ENCODE data around the gene UXS1.

UXS1 gene

DNA sequence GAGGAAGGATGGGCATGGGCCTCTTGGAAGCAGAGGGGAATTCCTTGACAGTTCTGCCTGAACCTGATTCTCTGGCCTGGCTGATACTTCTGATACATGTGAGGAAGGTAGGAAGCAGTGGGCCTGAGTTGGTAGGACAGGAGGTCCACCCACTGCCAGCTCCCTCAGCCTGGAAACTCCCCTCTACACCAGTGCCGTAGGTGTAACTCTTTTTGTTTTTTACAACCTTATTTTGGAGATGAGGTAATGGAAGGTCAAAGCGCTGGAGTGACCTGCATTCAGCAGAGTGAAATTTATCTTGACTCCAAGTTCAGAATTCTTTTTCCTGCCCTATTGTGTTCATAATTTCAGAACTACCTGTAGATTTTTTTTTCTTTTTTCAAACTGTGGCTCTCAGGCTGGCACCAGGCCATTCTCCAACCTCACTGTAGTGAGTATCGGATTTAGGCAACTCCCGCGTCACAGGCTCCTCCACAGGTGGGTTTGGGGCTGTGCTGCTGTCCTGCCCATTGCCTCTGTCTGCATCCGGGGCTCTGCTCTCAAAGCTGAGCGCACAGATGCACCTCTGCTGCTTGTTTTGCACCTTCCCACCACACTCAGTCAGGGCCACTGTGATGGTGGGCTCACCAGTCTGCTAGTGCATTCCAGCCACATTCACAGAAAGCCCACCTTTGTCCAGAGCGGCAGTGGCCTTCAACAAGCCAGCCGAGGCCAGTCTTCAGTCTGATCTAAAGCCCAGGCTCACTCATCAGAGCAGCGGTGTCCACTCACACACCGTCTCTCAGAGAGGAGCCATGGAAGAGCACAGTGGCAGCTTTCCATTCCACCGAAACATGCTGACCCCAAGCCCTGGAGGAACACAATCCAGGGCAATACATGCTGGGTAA is 87.2 kb downstream of the UXS1 start:
- DNase-seq: no peak

DNA sequence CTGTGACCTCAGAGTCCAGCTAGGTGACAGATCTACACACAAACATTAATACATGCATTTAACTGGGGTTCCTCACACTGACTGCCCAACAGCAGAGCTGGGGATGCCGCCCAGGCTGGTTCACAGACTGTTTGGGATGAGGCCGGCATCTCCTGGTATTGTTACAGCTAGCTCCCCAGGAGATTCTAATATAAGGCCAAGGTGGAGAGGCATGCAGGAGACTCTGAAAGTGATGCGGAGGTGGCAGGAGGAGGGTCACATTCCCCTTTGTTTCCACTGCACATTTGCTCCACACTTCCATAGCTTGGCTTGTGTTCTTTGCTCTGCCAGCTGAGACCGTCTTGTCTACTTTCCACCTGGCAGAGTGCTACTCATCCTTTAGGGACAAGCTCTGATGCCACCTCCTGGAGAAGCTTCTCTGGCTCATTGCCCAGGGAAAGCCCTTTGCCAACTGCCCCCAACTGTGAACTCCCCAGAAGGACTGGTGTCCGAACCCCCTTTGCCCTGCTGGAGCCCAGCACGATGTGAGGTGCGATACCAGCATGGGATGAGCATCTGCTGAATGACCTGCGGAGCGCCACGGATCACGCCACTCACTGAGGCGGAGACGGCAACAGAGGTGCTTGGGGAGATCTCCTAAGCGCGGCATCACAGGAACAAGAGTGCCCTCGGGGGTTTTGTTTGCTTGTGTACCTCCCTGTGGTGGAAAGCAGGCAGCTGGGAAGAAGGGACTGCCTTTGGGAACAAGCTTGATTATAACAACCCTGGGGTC is 88.8 kb downstream of the UXS1 start:
- no peak for DNase-seq

DNA sequence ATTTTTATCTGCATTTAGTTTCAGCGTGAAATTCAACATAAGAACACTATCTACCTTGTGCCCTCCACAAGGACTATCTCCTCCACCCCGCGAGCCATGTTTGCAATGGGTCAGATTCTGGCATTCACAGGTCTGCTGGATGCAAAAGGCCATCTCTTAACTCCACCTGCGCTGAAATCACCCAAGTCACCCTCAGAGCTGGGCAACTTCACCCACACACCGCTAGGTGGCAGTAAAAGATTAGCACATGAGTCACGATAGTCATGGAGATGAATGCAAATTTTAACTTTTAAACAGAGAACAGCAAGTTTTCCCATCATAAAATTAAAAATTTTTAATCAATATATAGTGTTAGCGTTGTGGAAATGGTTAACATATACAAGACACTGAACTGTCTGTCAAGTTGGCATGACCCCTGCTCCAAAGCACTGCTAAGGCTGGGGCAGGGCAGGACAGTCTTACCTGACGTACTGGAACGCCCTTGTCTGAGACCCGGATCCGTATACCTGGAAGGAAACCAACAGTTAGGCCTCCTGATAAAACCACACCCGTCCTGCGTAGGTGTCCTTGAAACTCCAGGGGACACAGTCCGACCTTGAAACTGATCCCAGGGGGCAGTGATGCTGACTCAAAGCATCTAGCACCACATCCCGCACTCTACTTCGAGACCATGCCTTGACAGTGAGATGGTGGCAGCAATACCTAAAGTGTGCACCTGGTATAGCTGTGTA is 89.6 kb downstream of the UXS1 start:
- peak; percentile 26 for DNase-seq

DNA sequence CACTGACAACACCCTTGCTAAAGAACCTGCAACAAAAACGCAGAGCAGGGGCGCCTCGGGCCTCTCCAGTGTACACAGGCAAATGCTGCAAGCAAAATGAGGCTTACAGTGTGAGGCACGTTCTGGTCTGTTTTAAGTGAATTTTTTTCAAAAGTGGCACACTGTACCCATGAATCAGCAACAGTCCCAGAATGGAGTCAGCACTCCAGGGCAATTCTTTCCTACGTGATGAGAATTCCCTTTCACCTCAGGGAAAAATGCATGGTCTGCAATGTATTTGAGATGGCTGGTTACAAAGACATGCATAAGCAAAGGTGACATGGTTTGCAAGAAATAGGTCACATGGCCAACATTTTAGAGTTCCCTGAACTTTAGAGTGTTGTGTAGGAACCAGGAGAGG is 94.4 kb downstream of the UXS1 start:
- no peak for DNase-seq

DNA sequence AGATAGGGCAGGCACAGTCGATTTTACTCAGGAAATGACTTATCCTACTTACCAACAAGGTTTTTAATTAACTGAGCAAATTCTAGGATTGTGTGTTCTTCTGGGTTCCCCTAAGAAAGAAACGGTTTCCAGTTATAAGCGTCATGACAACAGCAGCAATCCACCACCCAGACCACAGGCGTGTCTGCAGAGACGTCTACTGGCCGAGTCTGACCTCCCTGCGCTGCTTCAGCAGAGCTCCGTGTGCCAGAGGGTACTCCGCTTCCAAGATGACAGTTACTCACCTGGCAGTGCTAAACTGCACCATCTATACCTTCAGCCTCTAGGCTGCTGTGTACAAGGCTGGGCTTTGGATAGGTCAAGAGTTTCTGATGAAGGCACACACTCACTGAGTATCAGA is 95.4 kb downstream of the UXS1 start:
- no peak for DNase-seq

DNA sequence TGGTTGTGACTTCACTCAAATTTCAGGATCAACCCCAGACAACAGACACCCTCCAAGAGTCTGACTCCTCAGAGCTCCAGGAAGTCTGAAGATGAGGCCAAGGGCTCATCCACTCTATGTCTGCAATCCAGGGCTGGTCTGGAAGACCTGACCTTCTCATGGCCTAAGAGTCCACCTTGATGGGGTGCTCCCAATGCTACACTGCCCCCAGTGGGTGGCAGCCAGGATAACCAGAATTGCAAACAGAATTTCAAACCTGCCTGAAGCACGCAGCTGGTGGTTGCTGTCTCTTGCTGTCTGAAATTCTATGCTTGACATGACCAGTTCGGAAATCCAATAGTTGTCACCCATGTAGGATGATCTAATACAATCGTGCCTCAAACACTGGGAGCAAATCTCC is 96.0 kb downstream of the UXS1 start:
- DNase-seq: no peak

DNA sequence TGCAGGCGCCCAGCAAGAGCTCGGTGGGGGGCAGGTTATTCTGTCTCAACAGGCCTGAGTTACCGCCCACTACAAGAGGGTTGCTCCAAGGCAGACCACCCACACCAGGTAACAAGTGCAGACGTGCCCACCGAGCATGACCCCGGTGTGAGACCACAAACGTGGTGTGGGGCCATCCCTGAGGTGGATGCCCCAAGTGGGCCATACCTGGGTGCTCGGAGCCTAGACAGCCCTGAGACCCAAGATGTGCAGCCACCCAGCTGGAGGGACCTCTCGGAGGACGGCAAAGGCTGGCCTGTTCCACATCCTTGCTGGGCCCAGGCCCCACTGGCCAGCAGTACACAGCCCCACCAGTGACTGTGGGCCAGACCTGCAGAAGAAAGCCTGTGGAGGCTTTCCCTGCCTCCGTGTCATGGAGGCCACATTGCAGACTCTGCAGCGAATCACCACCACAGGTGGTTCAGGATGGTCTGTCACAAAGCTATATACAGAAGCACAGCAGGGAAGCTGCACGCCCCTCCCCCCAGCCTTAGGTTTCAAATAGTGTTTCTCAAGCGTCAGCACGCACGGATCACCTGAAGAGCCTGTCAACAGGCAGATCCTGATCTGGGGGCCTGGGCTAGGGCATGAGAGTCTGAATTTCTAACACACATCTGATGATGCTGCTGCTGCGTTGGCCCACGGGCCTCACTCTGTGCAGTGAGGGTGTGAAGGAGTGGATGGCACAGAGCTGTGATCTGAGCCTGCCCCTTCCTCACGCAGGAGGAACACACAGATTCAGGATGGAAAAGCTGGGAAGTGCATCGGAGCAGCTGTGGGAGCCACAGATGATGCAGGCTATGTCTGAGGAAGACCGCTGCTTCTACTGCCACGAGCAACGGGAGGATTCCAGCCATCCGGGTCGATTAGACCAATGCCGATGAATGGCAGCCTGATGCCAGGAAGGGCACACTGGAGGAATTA is 96.8 kb downstream of the UXS1 start:
- DNase-seq: no peak

DNA sequence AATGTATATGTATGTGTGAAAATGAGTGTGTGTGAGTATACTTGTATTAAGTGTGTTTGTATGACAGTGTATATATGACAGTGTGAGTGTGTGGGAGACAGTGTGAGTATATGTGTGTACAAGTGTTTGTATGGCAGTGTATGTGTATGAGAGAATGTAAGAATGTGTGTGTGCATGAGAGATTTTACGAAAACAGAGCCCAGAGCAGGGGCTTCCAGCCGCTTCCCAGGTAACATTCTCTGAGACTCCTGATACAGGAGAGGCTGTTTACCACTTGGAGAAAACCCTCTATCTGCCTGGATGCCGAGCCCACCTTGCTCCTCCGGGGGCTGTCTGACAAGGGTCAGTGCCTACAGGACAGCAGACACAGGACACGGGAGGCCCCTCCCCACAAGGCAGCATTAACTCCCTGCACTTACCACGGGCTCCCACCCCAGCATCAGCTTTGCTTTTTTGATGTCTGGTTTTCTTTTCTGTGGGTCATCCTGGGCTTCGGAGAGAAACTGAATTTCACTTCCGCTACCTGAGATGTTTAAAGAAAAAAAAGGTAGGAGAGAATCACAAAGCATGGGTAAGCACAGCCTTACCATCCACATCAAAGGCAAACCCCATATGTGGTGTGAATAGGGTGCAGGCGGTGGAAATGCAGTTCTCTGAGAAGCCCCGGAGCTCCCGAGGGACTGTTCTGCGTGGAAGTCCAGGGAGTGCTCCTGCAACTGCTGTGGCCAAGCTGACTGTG is 97.6 kb downstream of the UXS1 start:
- no peak for DNase-seq

DNA sequence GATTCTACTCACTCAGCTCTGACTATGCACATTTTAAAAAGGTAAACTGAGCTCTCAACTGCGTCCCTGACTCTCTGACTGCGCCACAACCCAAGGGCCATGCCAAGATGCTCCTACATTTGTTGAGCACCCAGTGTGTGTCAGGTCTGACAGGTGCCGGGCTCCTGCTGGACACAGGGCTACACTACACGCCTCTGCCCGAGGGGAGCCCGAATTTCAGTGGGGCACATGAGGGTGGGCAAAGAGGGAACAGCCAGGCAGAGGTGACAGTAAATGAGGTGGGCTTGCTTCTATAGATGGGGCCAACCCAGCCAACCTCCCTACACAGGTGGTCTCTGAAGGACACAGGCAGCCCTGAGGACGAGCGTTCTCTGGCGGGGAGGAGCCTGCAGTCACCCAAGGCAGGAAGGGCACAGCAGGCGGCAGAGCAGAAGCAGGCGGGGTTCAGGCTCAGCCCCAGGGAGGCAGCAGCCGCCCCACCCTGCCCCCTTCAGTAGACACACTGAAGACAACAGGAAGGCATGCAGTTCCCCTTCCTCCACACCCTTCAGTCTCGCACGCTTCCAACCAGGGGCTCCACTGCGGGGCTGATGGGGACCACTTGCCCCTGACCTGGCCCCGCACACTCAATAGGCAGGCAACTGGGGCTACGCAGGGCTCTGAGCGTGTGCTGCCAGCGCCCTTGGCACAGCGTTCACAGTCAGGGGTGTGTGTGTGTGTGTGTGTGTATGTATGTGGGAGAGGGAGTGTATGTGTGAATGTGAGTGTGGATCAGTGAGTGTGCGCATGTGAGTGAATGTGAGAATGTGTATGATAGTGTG is 98.4 kb downstream of the UXS1 start:
- no peak for DNase-seq

DNA sequence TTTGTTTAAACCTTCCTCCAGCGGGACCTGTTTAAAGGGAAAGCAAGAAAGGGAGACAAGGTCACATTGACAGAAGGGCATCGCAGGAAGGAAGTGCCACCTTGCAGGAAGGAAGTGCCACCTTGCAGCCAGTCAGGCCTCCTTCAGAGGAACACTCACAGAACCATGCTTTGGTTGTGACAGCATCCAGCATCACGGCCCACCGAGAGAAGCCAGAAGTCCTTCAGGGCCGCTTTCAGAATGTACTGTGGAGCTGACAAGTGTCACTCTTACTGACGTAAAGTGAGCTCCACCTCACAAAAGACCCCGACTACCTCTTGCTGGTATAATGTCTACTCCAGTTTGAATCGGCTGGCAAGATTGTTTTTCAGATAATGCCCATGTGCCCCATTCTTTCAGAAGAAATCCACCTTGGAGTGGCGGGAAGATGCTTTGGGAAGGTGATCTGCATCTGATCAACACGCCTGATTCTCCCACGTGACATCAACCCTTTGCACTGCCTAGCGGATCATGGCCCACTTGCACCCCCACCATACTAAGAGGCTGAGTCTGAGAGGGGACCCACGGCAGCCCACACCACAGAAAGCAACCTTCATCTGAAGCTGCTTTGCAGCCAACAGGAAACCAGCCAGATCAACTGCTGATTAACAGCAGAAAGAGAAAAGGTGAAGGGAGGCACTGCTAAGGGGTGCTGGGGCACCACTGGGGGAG is 99.8 kb downstream of the UXS1 start:
- DNase-seq: no peak

DNA sequence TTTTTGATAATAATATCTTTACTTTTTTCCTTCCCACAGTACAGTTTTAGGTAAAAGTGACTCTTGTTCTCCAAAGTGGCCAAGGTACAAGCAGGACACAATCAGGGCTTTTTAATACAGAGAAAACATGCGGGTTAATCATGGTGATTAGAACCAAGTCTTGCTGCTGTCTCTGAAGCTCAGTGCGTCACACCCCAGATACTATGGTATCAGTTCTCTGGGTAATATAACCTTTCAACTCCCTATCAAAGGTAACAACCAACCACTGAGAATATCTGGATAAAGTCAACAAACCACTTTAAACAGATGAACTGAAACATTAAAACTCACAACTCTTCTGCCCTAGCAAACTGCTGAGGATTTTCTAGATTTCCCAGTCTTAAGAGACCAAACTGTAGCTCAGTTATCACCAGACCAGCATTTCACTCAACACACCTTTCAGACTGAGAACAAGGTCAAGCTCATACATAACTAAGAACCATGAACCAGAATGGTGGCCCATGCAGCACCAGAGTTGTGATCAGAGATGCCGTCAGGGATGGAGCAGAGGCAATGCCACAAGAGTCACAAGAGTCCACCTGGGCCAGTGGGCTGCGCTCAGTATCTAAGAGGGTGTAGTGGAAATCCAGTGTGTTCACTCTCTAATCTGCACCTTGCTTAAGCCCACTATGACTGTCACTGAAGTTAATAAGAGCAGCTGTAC is 103.0 kb downstream of the UXS1 start:
- no peak for DNase-seq

DNA sequence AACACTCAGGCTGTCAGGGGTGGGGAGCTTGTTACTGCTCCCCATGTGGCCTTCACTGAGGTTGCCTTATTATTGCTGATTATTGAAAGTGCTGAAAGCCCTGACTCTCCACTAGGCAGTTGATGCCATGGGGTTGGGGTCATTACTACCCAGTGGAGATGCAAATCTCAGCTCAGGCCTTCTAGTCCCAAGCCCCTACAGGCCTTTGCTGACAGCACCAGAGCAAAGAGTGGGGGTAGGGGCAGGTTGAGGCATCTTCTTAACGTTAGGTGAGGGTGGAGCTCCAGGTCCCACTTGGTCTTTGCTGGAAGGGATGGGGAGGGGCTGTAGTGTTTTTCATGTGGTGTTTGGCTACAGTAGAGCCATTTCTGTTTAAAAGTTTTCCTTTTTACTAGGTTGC is 104.5 kb downstream of the UXS1 start:
- DNase-seq: no peak

DNA sequence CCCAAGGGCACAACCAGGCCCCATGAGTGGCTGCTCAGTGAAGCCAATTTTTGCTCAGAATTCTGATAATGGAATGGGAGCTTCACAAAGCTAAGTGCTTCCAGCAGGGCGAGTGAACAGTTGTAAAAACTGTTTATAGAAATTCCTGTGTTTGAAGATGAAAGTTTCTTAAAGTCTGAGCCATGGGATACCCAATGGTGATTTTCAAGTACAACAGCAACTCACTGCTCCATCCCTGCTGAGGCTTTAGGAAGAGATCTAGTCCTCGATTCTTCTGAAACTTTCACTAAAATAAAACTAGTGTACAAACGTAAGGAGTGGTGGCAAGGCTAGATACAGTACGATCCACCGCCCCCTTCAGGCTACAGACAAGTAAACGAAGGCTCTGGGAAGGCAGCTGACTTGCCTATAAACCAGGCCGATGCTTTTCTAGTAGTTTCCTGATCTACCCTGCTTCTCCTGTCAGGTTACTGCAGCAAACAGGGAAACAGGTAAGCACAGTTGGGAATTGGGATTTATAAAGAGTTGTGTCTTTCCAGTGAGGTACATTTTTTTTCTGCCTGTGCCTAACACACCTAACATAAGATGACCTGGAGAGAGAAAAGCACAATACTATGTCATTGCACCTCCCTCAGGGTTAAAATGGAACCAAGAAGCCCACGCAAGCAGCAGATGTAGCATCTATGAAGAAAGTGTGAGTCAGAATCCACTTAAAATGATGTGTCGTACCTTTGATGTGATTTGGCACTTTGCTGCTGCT is 108.7 kb downstream of the UXS1 start:
- DNase-seq: no peak

DNA sequence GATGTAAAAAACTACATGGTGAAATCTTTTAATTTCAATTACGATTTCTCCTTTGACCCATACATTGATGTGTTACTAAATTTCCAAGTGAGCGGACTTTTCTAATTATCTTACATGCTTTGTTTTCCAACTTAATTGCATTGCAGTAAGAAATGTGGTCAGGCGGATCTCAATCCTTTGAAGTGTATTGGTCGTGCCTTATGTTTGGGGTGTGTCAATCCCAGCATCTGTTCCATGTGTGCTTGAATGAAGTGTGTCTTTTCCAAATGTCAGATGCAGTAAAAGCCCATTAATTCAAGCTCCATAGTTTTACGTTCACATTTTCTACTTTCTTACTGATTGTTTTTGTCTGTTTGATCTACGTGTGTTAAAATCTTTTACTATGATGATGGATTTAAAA is 113.1 kb downstream of the UXS1 start:
- DNase-seq: no peak

DNA sequence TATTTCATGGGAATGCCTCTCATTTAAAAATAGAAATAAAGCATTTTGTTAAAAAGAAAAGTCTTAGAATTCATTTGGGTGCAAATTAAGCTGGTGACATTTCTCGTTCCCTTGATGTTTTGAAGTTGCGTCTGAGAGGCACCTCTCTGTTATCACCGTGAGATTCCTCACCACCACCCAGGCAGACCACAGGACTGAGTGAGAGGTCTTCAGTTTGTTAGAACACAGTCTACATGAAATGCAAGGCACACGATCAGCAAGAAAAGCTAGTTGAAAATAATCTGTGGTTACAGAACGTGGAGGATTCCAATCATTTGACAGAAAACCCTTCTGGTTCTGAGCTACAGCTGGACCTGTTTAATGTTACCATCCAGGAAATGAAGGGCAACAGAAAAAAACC is 116.0 kb downstream of the UXS1 start:
- DNase-seq: no peak

DNA sequence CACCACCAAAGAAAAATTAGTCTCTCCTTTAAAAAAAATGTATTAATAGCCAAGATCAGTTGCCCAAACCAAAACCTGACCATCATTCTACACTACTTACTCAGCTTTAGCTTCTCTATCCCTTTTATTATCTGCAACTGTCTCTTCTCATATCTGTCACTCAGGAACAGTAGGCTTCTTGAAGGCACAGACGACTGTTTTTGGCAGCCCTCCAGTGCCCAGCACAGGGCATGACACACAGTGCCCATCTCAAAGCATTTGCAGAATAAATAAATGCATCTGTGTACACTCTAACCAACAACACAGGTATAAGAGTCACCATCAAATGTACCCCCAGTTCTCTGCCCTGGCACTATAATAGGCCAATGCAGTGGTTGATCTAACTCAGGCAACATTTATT is 117.2 kb downstream of the UXS1 start:
- DNase-seq: no peak

DNA sequence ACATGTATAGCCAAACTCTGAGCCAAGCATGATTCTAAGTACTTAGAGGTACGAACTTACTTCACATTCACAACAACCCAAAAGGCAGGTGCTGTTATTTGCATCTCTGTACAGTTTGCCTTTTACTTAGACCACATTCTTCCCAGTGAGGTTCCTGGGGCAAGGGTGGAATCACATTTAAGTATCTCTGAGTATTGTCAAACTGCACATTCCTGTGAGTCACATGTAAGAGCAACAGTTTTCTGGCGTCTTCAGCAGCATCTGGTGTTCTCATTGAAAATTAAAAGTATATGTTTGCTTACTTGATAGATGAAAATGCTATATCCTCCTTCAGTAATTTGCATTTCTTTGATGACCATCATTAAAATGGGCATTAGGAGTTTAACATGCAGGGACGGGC is 119.1 kb downstream of the UXS1 start:
- DNase-seq: no peak

DNA sequence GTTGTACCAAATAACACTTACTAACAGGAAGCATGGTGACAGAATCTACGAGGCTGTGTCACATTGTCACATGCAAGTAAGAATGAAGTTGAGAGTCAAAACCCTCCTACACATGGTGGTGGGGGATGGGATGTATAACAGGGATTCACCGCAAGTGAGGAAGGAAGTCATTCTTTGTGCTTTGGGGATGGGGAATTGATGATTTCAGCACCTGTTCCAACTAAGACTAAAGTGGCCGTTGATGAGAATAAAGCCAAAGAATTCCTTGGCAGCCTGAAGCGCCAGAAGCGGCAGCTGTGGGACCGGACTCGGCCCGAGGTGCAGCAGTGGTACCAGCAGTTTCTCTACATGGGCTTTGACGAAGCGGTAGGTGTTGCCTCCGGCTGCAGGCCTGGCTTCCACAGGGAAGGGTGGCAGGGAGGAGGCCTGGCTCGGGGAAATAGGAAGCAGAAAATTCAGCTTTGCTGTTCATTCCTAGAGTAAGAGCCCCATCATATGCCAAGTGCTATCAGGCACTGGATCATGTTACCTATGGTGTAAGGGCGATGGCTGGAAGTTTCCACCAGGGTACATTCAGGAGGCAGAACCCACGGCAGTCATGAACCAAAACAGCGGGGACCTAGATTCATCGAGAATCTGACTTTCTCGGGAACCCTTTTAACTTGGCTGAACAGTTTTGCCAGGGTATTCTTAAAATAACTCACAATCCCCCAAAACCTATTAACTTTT is 120.3 kb downstream of the UXS1 start:
- DNase-seq: no peak

Data from NCI-H1105 (cell line).